HepG2 (cell line): ENCODE data around the gene ADGRE3.

Experiments
- BCL6 ChIP-seq: IDR thresholded peaks from 2 replicates; pipeline ENCODE4 v1.6.1; 2016; ENCODE audit warnings: missing genetic modification reagents, missing compliant biosample characterization
- CREB1 ChIP-seq, 2 experiments: fragments of 450-650 bp in 1 of 2; IDR thresholded peaks; 2 replicates each; pipeline ENCODE4 v1.6.1; 2016 to 2017; ENCODE audit warnings: control low read depth in 1 of 2, mild to moderate bottlenecking in 1 of 2, missing compliant biosample characterization in 1 of 2, missing genetic modification characterization in 1 of 2
- GTF3A ChIP-seq: sonication (generic); formaldehyde crosslinking; conservative IDR thresholded peaks from 2 replicates; pipeline ENCODE4 v1.4.0; 2020; ENCODE audit warnings: mild to moderate bottlenecking, missing genetic modification reagents
- MIXL1 ChIP-seq: IDR thresholded peaks from 2 replicates; pipeline ENCODE4 v1.6.1; 2016
- SALL2 ChIP-seq: sonication (generic); formaldehyde crosslinking; IDR thresholded peaks from 2 replicates; pipeline ENCODE4 v1.8.1; 2023; ENCODE audit warnings: mild to moderate bottlenecking, missing genetic modification reagents, inconsistent platforms
- ZNF17 ChIP-seq: sonication (generic); formaldehyde crosslinking; IDR thresholded peaks from 2 replicates; pipeline ENCODE4 v1.5.0; 2020; ENCODE audit warnings: mild to moderate bottlenecking, missing genetic modification reagents
- ZNF577 ChIP-seq: sonication (generic); formaldehyde crosslinking; IDR thresholded peaks from 2 replicates; pipeline ENCODE4 v1.4.0; 2020; ENCODE audit warnings: mild to moderate bottlenecking, low read depth, missing genetic modification reagents, borderline replicate concordance
- TF ChIP-seq, protein P1 (sequence below): sonication (generic); formaldehyde crosslinking; IDR thresholded peaks from one replicate; pipeline ENCODE4 v1.5.1; 2020; ENCODE audit warnings: mild to moderate bottlenecking, missing genetic modification reagents; ENCODE audit errors: not compliant biosample characterization
- TF ChIP-seq, protein P2 (sequence below): sonication (generic); formaldehyde crosslinking; IDR thresholded peaks from 2 replicates; pipeline ENCODE4 v1.9.0; 2021; ENCODE audit warnings: missing genetic modification reagents, mild to moderate bottlenecking, borderline replicate concordance
- TF ChIP-seq, protein P3 (sequence below): sonication (generic); formaldehyde crosslinking; IDR thresholded peaks from 2 replicates; pipeline ENCODE4 v1.5.0; 2020; ENCODE audit warnings: mild to moderate bottlenecking, missing genetic modification reagents, moderate library complexity
- TF ChIP-seq, protein P4 (sequence below): sonication (generic); formaldehyde crosslinking; IDR thresholded peaks from 2 replicates; pipeline ENCODE4 v1.9.0; 2022; ENCODE audit warnings: low read depth, missing genetic modification reagents
- TF ChIP-seq, protein P5 (sequence below), 2 experiments: fragments of 450-650 bp in 1 of 2; sonication (generic) in 1 of 2; formaldehyde crosslinking; IDR thresholded peaks; 2 replicates each; pipeline versions ENCODE4 v1.5.0 to v1.8.0; 2020 to 2022; ENCODE audit warnings: mild to moderate bottlenecking in 1 of 2, missing genetic modification reagents in 1 of 2
- TF ChIP-seq, protein P6 (sequence below): sonication (generic); formaldehyde crosslinking; IDR thresholded peaks from 2 replicates; pipeline ENCODE4 v1.4.0; 2020; ENCODE audit warnings: missing genetic modification reagents

DNA sequence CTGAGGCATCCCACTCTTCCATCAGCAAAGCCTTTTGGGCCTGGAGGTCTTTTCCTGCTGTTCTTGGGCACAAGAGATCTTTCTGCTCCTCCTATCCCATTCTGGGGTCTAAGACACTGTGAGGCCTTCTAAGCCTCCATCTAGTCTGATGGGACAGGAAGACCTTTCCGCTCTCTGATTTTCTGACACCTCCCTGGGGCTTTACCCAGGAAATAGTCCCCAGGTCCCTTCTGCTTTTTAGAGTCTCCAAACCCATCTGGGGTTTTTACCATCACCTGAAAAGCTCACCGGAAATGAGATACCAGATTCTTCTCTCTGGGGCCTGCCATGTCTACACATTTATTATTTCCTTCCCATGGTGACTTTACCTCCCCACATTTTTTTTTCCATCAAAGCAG lies 70.7 kb downstream of the ADGRE3 start:
- TF ChIP-seq, protein P1, sequence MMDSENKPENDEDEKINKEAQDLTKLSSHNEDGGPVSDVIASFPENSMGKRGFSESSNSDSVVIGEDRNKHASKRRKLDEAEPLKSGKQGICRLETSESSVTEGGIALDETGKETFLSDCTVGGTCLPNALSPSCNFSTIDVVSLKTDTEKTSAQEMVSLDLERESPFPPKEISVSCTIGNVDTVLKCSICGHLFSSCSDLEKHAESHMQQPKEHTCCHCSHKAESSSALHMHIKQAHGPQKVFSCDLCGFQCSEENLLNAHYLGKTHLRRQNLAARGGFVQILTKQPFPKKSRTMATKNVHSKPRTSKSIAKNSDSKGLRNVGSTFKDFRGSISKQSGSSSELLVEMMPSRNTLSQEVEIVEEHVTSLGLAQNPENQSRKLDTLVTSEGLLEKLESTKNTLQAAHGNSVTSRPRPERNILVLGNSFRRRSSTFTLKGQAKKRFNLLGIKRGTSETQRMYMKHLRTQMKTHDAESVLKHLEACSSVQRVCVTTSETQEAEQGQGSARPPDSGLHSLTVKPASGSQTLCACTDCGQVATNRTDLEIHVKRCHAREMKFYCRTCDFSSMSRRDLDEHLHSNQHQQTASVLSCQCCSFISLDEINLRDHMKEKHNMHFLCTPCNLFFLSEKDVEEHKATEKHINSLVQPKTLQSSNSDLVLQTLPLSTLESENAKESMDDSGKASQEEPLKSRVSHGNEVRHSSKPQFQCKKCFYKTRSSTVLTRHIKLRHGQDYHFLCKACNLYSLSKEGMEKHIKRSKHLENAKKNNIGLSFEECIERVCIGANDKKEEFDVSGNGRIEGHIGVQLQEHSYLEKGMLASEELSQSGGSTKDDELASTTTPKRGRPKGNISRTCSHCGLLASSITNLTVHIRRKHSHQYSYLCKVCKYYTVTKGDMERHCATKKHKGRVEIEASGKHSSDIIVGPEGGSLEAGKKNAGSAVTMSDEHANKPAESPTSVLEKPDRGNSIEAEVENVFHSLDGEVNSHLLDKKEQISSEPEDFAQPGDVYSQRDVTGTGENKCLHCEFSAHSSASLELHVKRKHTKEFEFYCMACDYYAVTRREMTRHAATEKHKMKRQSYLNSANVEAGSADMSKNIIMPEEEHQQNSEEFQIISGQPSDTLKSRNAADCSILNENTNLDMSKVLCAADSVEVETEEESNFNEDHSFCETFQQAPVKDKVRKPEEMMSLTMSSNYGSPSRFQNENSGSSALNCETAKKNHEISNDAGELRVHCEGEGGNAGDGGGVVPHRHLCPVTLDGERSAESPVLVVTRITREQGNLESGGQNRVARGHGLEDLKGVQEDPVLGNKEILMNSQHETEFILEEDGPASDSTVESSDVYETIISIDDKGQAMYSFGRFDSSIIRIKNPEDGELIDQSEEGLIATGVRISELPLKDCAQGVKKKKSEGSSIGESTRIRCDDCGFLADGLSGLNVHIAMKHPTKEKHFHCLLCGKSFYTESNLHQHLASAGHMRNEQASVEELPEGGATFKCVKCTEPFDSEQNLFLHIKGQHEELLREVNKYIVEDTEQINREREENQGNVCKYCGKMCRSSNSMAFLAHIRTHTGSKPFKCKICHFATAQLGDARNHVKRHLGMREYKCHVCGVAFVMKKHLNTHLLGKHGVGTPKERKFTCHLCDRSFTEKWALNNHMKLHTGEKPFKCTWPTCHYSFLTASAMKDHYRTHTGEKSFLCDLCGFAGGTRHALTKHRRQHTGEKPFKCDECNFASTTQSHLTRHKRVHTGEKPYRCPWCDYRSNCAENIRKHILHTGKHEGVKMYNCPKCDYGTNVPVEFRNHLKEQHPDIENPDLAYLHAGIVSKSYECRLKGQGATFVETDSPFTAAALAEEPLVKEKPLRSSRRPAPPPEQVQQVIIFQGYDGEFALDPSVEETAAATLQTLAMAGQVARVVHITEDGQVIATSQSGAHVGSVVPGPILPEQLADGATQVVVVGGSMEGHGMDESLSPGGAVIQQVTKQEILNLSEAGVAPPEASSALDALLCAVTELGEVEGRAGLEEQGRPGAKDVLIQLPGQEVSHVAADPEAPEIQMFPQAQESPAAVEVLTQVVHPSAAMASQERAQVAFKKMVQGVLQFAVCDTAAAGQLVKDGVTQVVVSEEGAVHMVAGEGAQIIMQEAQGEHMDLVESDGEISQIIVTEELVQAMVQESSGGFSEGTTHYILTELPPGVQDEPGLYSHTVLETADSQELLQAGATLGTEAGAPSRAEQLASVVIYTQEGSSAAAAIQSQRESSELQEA (CRISPR knock-in tag): no peak
- TF ChIP-seq ZNF577 (no peak), SALL2 (CRISPR knock-in tag) (no peak), ZNF17 (CRISPR knock-in tag) (no peak), CREB1 (IDR thresholded peaks at IDR 0.05) (no peak), CREB1 (CRISPR knock-in tag; IDR thresholded peaks at IDR 0.05) (no peak), BCL6 (no peak), GTF3A (CRISPR knock-in tag) (no peak), MIXL1 (CRISPR knock-in tag) (no peak)
- TF ChIP-seq, protein P2, sequence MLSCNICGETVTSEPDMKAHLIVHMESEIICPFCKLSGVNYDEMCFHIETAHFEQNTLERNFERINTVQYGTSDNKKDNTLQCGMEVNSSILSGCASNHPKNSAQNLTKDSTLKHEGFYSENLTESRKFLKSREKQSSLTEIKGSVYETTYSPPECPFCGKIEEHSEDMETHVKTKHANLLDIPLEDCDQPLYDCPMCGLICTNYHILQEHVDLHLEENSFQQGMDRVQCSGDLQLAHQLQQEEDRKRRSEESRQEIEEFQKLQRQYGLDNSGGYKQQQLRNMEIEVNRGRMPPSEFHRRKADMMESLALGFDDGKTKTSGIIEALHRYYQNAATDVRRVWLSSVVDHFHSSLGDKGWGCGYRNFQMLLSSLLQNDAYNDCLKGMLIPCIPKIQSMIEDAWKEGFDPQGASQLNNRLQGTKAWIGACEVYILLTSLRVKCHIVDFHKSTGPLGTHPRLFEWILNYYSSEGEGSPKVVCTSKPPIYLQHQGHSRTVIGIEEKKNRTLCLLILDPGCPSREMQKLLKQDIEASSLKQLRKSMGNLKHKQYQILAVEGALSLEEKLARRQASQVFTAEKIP (CRISPR knock-in tag): no peak
- TF ChIP-seq, protein P3, sequence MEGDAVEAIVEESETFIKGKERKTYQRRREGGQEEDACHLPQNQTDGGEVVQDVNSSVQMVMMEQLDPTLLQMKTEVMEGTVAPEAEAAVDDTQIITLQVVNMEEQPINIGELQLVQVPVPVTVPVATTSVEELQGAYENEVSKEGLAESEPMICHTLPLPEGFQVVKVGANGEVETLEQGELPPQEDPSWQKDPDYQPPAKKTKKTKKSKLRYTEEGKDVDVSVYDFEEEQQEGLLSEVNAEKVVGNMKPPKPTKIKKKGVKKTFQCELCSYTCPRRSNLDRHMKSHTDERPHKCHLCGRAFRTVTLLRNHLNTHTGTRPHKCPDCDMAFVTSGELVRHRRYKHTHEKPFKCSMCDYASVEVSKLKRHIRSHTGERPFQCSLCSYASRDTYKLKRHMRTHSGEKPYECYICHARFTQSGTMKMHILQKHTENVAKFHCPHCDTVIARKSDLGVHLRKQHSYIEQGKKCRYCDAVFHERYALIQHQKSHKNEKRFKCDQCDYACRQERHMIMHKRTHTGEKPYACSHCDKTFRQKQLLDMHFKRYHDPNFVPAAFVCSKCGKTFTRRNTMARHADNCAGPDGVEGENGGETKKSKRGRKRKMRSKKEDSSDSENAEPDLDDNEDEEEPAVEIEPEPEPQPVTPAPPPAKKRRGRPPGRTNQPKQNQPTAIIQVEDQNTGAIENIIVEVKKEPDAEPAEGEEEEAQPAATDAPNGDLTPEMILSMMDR (CRISPR knock-in tag): no peak
- TF ChIP-seq, protein P4, sequence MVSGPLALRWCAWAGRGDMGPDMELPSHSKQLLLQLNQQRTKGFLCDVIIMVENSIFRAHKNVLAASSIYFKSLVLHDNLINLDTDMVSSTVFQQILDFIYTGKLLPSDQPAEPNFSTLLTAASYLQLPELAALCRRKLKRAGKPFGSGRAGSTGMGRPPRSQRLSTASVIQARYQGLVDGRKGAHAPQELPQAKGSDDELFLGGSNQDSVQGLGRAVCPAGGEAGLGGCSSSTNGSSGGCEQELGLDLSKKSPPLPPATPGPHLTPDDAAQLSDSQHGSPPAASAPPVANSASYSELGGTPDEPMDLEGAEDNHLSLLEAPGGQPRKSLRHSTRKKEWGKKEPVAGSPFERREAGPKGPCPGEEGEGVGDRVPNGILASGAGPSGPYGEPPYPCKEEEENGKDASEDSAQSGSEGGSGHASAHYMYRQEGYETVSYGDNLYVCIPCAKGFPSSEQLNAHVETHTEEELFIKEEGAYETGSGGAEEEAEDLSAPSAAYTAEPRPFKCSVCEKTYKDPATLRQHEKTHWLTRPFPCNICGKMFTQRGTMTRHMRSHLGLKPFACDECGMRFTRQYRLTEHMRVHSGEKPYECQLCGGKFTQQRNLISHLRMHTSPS (CRISPR knock-in tag): no peak
- TF ChIP-seq, protein P5, sequence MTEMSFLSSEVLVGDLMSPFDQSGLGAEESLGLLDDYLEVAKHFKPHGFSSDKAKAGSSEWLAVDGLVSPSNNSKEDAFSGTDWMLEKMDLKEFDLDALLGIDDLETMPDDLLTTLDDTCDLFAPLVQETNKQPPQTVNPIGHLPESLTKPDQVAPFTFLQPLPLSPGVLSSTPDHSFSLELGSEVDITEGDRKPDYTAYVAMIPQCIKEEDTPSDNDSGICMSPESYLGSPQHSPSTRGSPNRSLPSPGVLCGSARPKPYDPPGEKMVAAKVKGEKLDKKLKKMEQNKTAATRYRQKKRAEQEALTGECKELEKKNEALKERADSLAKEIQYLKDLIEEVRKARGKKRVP (CRISPR knock-in tag; IDR thresholded peaks at IDR 0.05): no peak
- TF ChIP-seq, protein P6, sequence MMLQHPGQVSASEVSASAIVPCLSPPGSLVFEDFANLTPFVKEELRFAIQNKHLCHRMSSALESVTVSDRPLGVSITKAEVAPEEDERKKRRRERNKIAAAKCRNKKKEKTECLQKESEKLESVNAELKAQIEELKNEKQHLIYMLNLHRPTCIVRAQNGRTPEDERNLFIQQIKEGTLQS: no peak
